ENCODE results near the gene SMYD3.

The SMYD3 gene

DNA sequence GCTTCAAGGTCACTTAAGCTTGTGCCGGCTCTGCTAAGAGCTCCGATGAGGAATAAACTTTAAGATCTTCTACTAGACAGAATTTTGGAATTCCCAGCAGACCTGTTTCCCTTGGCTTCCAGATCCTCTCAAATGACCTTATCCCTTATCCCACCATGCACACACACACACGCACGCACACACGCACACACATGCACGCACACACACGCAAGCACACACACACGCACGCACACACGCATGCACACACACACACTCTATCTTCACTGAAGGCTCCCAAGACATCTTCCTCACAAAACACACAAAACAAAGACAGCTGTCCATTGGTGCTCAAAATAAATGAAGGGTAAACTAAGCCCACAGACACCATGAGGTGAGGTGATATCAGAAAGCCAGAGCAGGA, 692.4 kb downstream of the SMYD3 start:
- CTCF ChIA-PET, result no interaction called here
- no peak for DNase-seq (ENCODE audit: extremely low spot score)
- no peak for TF ChIP-seq NFRKB (IDR thresholded peaks at IDR 0.05)
- TF ChIP-seq ZNF384 (IDR thresholded peaks at IDR 0.05), result no peak
- TF ChIP-seq ELF4 (IDR thresholded peaks at IDR 0.05), result no peak
- TF ChIP-seq FOXA1 (IDR thresholded peaks at IDR 0.05), result no peak
- no peak for TF ChIP-seq TARDBP (IDR thresholded peaks at IDR 0.05)
- TF ChIP-seq, protein P1, sequence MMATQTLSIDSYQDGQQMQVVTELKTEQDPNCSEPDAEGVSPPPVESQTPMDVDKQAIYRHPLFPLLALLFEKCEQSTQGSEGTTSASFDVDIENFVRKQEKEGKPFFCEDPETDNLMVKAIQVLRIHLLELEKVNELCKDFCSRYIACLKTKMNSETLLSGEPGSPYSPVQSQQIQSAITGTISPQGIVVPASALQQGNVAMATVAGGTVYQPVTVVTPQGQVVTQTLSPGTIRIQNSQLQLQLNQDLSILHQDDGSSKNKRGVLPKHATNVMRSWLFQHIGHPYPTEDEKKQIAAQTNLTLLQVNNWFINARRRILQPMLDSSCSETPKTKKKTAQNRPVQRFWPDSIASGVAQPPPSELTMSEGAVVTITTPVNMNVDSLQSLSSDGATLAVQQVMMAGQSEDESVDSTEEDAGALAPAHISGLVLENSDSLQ (IDR thresholded peaks at IDR 0.05), result no peak
- no peak for TF ChIP-seq CTBP1 (IDR thresholded peaks at IDR 0.05; ENCODE audit: borderline replicate concordance)
- no peak for TF ChIP-seq HDGF (IDR thresholded peaks at IDR 0.05; ENCODE audit: borderline replicate concordance)
- TF ChIP-seq BHLHE40 (IDR thresholded peaks at IDR 0.05; ENCODE audit: borderline replicate concordance), result no peak
- no peak for TF ChIP-seq LEF1 (IDR thresholded peaks at IDR 0.05; ENCODE audit: borderline replicate concordance)
- POLR2A ChIA-PET, result no interaction called here

DNA sequence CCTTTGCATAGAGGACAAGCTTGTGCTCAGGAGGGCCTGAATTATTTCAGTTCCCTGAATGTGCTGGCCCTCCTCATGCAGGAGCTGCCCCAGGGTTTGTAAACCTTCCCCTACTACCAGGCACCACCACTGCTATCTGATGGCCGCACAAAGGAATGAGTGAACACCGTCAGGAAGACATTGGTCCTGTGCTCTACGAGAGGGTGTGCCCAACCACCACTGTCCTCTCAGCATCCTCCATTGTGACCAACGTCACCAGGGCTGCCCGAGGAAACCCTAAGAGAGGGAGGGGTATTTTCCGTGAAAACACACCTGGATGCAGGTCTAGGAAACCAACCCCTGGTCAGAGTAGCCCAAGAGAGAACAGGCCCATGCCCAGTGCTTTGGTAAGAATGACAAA, 694.8 kb downstream of the SMYD3 start:
- ChIA-PET CTCF (no interaction called here), POLR2A (no interaction called here)
- no peak for DNase-seq (ENCODE audit: extremely low spot score)
- TF ChIP-seq FOXA1 (IDR thresholded peaks at IDR 0.05) (no peak), ARNT (IDR thresholded peaks at IDR 0.05) (no peak), ELF4 (IDR thresholded peaks at IDR 0.05) (no peak), FOXM1 (IDR thresholded peaks at IDR 0.05; ENCODE audit: borderline replicate concordance) (no peak), L3MBTL2 (conservative IDR thresholded peaks at IDR 0.05) (no peak), HDGF (IDR thresholded peaks at IDR 0.05; ENCODE audit: borderline replicate concordance) (no peak), TARDBP (IDR thresholded peaks at IDR 0.05) (no peak), BHLHE40 (IDR thresholded peaks at IDR 0.05; ENCODE audit: borderline replicate concordance) (no peak), SUZ12 (IDR thresholded peaks at IDR 0.05) (no peak), SP1 (IDR thresholded peaks at IDR 0.05) (no peak), LEF1 (IDR thresholded peaks at IDR 0.05; ENCODE audit: borderline replicate concordance) (no peak), CTBP1 (IDR thresholded peaks at IDR 0.05; ENCODE audit: borderline replicate concordance) (no peak), NFRKB (IDR thresholded peaks at IDR 0.05) (no peak), FOXK2 (IDR thresholded peaks at IDR 0.05) (no peak), ZNF384 (IDR thresholded peaks at IDR 0.05) (no peak)
- TF ChIP-seq, protein P1 (IDR thresholded peaks at IDR 0.05), result no peak

- ChIA-PET CTCF (no interaction called here), POLR2A (no interaction called here)
- no peak for DNase-seq (ENCODE audit: extremely low spot score)
- TF ChIP-seq FOXK2 (IDR thresholded peaks at IDR 0.05) (no peak), FOXM1 (IDR thresholded peaks at IDR 0.05; ENCODE audit: borderline replicate concordance) (no peak), HDGF (IDR thresholded peaks at IDR 0.05; ENCODE audit: borderline replicate concordance) (no peak), FOXA1 (IDR thresholded peaks at IDR 0.05) (no peak), TARDBP (IDR thresholded peaks at IDR 0.05) (no peak), ZNF384 (IDR thresholded peaks at IDR 0.05) (no peak)
Measured at GRCh38 chr1:245810789-245811337, 696.2 kb downstream of the SMYD3 start.

DNA sequence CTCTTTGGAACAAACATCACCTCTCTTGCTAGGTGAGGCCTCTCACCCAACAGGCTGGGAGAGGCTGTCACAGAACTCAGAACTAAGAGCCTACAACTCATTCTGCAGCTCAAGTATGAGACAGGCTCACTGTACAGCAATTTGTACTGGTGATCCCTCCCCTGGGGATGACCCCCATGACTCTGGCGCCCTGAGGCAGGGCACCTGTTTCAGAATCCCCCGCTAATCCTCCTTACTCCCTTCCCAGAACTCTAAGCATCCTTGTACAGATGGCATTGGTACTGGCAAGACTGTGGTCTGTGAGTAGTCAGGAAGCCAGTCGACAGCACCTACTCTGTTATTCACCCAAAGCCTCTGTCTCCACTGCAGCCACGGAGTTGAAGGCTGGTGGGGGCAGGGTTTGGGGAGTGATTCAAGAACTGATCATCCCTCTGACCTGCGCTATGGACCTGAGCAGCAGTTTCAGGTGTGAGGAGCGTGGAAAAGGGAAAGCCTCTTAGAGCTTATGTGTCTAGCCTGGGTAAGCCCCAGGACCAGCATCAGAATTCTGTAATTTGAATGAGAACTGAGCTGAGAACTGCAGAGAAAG, 696.8 kb downstream of the SMYD3 start:
- POLR2A ChIA-PET, result no interaction called here
- CTCF ChIA-PET, result no interaction called here
- TF ChIP-seq FOXA1 (IDR thresholded peaks at IDR 0.05) (no peak), SP1 (IDR thresholded peaks at IDR 0.05) (no peak), BHLHE40 (IDR thresholded peaks at IDR 0.05; ENCODE audit: borderline replicate concordance) (no peak), LEF1 (IDR thresholded peaks at IDR 0.05; ENCODE audit: borderline replicate concordance) (no peak), ARNT (IDR thresholded peaks at IDR 0.05) (no peak), FOXM1 (IDR thresholded peaks at IDR 0.05; ENCODE audit: borderline replicate concordance) (no peak), FOXK2 (IDR thresholded peaks at IDR 0.05) (no peak), TARDBP (IDR thresholded peaks at IDR 0.05) (no peak)
- DNase-seq (ENCODE audit: extremely low spot score), result no peak

- DNase-seq (ENCODE audit: extremely low spot score), result no peak
- TF ChIP-seq FOXK2 (IDR thresholded peaks at IDR 0.05) (no peak), SUZ12 (IDR thresholded peaks at IDR 0.05) (no peak), L3MBTL2 (conservative IDR thresholded peaks at IDR 0.05) (no peak), CTBP1 (IDR thresholded peaks at IDR 0.05; ENCODE audit: borderline replicate concordance) (no peak), ZNF384 (IDR thresholded peaks at IDR 0.05) (no peak), ARNT (IDR thresholded peaks at IDR 0.05) (no peak), TARDBP (IDR thresholded peaks at IDR 0.05) (no peak), HDGF (IDR thresholded peaks at IDR 0.05; ENCODE audit: borderline replicate concordance) (no peak)
- CTCF ChIA-PET, result no interaction called here
- POLR2A ChIA-PET, result no interaction called here
Measured at GRCh38 chr1:245809361-245809760, 697.7 kb downstream of the SMYD3 start.

GRCh38 chr1:245807954-245808719, 698.9 kb downstream of the SMYD3 start:
- POLR2A ChIA-PET, result no interaction called here
- CTCF ChIA-PET, result no interaction called here
- TF ChIP-seq SUZ12 (IDR thresholded peaks at IDR 0.05) (no peak), CTBP1 (IDR thresholded peaks at IDR 0.05; ENCODE audit: borderline replicate concordance) (no peak), L3MBTL2 (conservative IDR thresholded peaks at IDR 0.05) (no peak), ARNT (IDR thresholded peaks at IDR 0.05) (no peak), LEF1 (IDR thresholded peaks at IDR 0.05; ENCODE audit: borderline replicate concordance) (no peak), NFRKB (IDR thresholded peaks at IDR 0.05) (no peak), SP1 (IDR thresholded peaks at IDR 0.05) (no peak), BHLHE40 (IDR thresholded peaks at IDR 0.05; ENCODE audit: borderline replicate concordance) (no peak), ZNF384 (IDR thresholded peaks at IDR 0.05) (no peak), FOXK2 (IDR thresholded peaks at IDR 0.05) (no peak), TARDBP (IDR thresholded peaks at IDR 0.05) (no peak), HDGF (IDR thresholded peaks at IDR 0.05; ENCODE audit: borderline replicate concordance) (no peak), FOXM1 (IDR thresholded peaks at IDR 0.05; ENCODE audit: borderline replicate concordance) (no peak), ELF4 (IDR thresholded peaks at IDR 0.05) (no peak)

More at GRCh38 chr1:245807954-245808719, 698.9 kb downstream of the SMYD3 start:
- DNase-seq (ENCODE audit: extremely low spot score), result no peak

Data from HEK293T (cell line).